Activated T-cell treated with anti-CD3 and anti-CD28 coated beads, Interleukin-2, amount 50 U/mL, for 24 hours (primary cell): ENCODE measurements around the gene LILRB2.
"Not testable (repeated sequence)": the region's sequence is repeated elsewhere in the genome, so short reads cannot be mapped to it uniquely, and the experiment has no call there.

Source experiments
- DNase-seq: peaks from one replicate; pipeline ENCODE4 v3.0.0-alpha.2; 2020
- H3K27ac Mint-ChIP-seq: 2 replicates; pipeline ENCODE4 v1.8.0; 2020; ENCODE audit warnings: mild to moderate bottlenecking, mixed read lengths
- H3K27me3 Mint-ChIP-seq: 2 replicates; pipeline ENCODE4 v1.8.0; 2020; ENCODE audit warnings: mixed read lengths
- H3K36me3 Mint-ChIP-seq: 2 replicates; pipeline ENCODE4 v1.8.0; 2020; ENCODE audit warnings: low read depth, mixed read lengths
- H3K4me1 Mint-ChIP-seq: 2 replicates; pipeline ENCODE4 v1.8.0; 2020; ENCODE audit warnings: low read depth, mixed read lengths
- H3K4me3 Mint-ChIP-seq: 2 replicates; pipeline ENCODE4 v1.8.0; 2020; ENCODE audit warnings: mild to moderate bottlenecking, moderate library complexity, mixed read lengths
- H3K9me3 Mint-ChIP-seq: 2 replicates; pipeline ENCODE4 v1.8.0; 2020; ENCODE audit warnings: mixed read lengths

The LILRB2 gene

DNA sequence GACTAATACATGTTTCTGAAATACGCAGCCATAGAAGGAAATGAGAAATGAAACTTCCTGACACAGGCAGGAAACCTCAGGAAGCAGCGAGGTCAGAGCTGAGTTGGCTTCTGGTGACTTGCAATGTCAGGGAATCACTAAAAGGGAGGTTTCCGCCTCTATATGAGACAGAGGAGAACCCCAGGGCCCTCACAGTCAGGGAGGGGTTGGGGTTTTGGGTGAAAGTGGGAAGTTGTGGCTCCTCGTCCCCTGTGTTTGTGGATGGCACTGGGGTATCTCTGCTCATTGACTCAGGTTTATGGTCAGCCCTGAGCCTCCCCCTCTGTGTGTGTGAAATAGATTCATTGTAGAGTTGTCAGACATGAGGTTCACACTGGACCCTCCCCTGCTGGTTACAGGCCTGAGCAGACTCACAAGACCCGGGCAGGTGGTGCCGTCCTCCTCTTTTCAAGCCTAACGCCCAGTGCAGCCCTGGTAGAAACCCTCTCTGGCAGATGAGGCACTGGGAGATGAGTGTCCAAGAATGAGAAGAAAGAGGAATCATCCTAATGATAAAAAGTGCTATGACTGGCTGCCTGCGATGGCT lies 32.8 kb downstream of the LILRB2 start:
- no peak overlapping the region for H3K4me3 Mint-ChIP-seq
- no peaks in the 10 kb centered on the region for H3K36me3 Mint-ChIP-seq
- H3K27me3 Mint-ChIP-seq = peaks cover 12% of the 10 kb centered on the region
- peaks cover 21% of the 10 kb centered on the region for H3K4me1 Mint-ChIP-seq
- peak overlapping the region; percentile 39 for H3K27ac Mint-ChIP-seq
- peak; percentile 46 for DNase-seq
- H3K9me3 Mint-ChIP-seq = no peaks in the 10 kb centered on the region

DNA sequence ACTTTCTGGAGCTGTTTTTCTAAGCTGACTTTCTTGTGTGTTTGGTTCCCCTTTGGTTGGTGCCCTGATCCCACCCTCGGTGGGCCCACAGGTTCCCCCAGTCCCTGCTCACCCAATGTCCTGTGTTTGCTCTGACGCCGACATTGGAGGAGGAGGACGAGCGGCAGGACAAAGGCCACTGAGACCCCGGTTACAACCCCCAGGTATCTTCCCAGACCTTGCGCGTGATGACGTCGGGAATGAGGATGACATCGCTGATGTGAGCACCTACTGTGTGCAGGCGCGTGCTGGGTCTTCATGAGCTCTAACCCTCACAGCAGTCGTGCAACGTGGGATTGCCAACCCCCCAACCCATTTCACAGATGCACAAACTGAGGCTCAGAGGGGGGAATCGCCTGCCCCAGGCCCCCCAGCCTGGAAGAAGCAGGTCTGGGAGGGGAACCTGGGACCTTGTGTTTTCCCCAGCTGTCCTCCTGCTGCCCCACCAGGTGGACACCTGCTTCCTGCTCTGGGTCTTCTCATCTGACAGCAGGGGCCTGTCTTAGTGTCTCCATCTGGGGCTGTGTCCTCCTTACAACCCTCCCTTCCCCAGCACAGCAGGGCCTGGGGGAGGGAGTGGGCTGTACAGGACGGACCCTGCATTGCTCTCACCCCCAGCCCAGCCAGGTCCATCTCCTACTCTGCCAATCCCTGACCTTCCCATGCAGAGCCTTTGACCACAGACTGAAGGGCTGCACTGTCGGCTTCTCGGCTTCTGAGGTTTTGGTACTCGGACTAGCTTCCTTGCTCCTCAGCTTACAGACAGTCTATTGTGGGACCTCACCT lies 33.6 kb downstream of the LILRB2 start:
- Mint-ChIP-seq H3K27me3 (peaks cover 6% of the 10 kb centered on the region), H3K36me3 (no peaks in the 10 kb centered on the region), H3K4me3 (no peak overlapping the region), H3K4me1 (peaks cover 21% of the 10 kb centered on the region), H3K27ac (no peak overlapping the region), H3K9me3 (no peaks in the 10 kb centered on the region)
- DNase-seq = no peak

- DNase-seq = no peak
- H3K4me1 Mint-ChIP-seq = peaks cover 21% of the 10 kb centered on the region
- H3K36me3 Mint-ChIP-seq = no peaks in the 10 kb centered on the region
- H3K27ac Mint-ChIP-seq = no peak overlapping the region
- no peaks in the 10 kb centered on the region for H3K9me3 Mint-ChIP-seq
- H3K4me3 Mint-ChIP-seq = no peak overlapping the region
- peaks cover 4% of the 10 kb centered on the region for H3K27me3 Mint-ChIP-seq
Observed at GRCh38 chr19:54245936-54246335, 35.0 kb downstream of the LILRB2 start.

GRCh38 chr19:54243809-54244208 lies 37.1 kb downstream of the LILRB2 start:
- not testable (repeated sequence) for H3K36me3 Mint-ChIP-seq, DNase-seq, H3K9me3 Mint-ChIP-seq, H3K27me3 Mint-ChIP-seq, H3K27ac Mint-ChIP-seq, H3K4me3 Mint-ChIP-seq
- H3K4me1 Mint-ChIP-seq = peaks cover 17% of the 10 kb centered on the region

DNA sequence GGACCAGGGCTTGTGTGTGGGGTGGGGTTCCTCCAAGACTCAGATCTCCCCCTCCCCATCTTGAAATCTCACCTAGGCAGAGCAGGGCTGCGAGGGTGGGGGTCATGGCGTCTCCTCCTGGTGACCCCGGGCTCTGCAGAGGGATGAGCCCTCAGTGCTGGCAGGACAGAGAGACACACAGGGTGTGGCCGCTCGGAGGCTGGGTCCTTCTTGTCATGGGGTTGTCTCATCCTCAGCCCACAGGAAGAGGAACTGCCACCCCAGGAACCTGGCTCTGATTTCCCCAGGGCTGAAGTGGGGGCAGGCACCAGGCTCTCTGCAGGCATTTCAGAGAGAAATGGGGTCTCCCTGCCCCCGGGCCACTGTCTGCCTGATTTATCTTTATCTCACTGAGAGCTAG lies 38.3 kb downstream of the LILRB2 start, which contains the start of gene LILRA6:
Gene LILRA6, minus strand, starts transcription at position 145 of the 400 bp plus-strand sequence.
- H3K9me3 Mint-ChIP-seq, H3K4me1 Mint-ChIP-seq, H3K27ac Mint-ChIP-seq, DNase-seq, H3K4me3 Mint-ChIP-seq, H3K36me3 Mint-ChIP-seq, H3K27me3 Mint-ChIP-seq: not testable (repeated sequence)

DNA sequence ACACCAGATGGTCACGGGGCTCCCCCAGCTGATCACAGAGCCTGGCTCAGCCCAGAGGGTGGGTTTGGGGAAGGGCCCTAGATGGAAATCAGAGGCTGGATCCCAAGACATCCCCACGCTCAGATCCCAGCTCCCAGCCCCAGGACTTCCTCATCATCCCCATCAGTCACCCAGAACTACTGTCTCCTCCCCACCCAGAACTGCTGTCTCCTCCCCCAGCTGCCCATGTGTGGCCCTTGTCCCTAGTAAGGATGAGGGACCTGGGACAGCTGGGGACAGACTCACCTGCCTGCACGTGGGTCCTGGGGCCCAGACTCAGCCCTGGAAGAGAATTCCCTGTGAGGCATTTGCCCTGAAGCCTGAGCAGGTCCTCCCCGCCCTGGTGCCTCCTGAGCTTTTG lies 38.7 kb downstream of the LILRB2 start:
- H3K4me1 Mint-ChIP-seq, H3K4me3 Mint-ChIP-seq, H3K36me3 Mint-ChIP-seq, DNase-seq, H3K27me3 Mint-ChIP-seq, H3K9me3 Mint-ChIP-seq, H3K27ac Mint-ChIP-seq: not testable (repeated sequence)

DNA sequence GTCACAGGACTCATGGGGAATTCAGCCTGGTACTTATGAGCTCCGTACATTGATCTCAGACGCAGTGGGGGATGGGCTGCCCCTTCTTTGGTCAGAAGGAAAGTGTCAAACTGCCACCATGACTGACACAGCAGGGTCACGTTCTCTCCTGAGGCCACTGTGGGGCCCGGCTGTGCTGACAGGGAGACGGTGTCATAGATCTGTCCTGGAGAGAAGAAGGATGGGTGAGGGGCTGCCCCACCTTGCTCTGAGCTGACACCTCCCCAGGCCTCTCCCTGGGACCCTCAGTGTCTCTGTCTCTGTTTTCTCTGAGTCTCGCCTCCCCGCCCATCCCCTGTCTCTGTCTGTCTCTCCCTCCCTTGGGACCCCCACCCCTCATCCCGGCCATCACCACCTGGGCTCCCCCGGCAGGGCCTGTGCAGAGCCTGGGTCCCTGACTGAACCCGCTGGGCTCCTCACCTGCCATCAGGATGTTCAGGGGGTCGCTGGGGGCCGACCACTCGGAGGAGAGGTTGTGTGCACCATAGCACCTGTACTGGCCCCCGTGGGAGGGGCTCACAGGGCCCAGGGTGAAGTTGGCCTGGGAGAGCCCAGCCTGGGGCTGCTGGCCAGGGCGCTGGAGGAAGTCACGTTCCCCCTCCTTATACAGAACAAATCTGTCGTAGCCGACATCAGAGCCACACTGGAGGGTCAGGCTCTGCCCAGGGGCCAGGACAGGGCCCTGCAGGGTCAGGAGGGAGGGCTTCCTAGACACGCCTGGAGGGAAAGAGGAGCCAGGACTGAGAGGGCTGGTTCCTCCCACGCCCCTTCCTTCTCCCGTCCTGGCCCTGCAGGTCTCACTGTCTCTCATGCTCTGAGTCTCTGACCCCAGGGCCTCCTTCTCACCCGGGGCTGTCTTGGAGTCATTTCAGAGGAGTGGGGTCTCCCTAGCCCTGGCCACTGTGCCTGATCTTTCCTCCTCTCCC lies 40.3 kb downstream of the LILRB2 start:
- DNase-seq, H3K4me1 Mint-ChIP-seq, H3K9me3 Mint-ChIP-seq, H3K36me3 Mint-ChIP-seq, H3K27ac Mint-ChIP-seq, H3K4me3 Mint-ChIP-seq: not testable (repeated sequence)
- H3K27me3 Mint-ChIP-seq = peaks cover 11% of the 10 kb centered on the region

DNA sequence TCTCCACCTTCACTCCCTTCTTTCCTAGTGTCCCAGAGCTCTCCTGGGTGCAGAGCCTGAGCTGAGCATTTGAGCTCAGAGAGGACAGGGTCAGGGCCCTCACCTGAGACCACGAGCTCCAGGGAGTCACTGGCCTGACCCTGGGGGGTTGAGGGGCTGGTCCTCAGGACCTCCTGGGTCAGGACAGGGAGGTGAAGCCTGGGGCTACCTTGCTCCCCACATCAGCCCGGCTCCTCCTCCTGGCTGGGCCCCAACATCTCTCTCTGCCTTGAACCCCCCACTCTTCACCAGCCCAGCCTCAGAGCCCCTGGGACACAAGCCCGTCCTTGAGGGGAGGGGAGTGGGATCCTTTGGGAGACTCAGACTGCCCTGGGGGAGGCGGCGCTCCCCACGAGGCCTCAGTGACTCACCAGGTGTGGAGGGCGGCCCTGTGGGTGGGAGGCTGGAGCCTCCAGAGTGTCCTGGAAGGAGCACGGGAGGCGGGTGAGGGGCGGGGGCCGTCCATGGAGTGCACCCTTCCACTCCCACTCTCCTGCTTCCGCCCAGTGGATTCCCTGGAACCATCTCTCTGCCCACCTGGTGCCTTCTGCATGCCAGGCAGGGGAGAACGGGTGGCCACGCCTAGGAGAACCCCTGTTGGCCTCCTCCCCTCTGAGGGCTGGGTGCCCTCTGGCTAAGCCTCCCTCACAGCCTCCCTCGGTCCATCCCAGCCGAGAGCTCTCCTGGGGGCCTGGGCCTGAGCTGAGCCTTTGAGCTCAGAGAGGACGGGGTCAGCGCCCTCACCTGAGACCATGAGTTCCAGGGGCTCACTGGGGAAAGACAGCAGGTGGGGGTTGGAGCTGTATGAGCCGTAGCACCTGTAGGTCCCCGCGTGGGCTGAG lies 41.2 kb downstream of the LILRB2 start:
- not testable (repeated sequence) for H3K27ac Mint-ChIP-seq, DNase-seq, H3K4me1 Mint-ChIP-seq, H3K4me3 Mint-ChIP-seq, H3K9me3 Mint-ChIP-seq, H3K36me3 Mint-ChIP-seq
- peaks cover 17% of the 10 kb centered on the region for H3K27me3 Mint-ChIP-seq

DNA sequence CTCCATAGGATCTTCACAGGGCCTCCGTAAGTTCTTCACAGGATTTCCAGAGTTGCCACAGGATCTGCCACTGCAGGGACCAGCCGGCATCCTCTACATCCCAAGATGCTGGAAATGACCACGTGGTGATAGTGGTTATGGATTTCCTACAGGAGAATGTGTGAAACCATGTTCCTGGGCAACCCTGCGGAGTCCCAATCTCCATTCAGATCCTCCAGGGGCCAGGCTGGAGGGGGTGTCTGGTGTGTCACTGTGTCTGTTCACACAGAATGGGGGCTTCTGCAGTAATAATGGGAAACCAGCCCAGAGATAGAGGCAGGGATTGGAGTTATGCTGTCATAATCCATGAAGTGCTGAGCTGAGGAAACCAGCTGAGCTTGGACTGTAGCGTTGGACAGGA lies 47.0 kb downstream of the LILRB2 start:
- peaks cover 46% of the 10 kb centered on the region for H3K27me3 Mint-ChIP-seq
- H3K4me1 Mint-ChIP-seq = peaks cover 6% of the 10 kb centered on the region
- no peaks in the 10 kb centered on the region for H3K9me3 Mint-ChIP-seq
- no peaks in the 10 kb centered on the region for H3K36me3 Mint-ChIP-seq
- DNase-seq = no peak
- H3K4me3 Mint-ChIP-seq = no peak overlapping the region
- no peak overlapping the region for H3K27ac Mint-ChIP-seq

GRCh38 chr19:54231077-54231931 lies 49.6 kb downstream of the LILRB2 start:
- DNase-seq = peak; percentile 91
- no peaks in the 10 kb centered on the region for H3K9me3 Mint-ChIP-seq
- H3K4me1 Mint-ChIP-seq = peaks cover 6% of the 10 kb centered on the region
- H3K4me3 Mint-ChIP-seq = no peak overlapping the region
- peaks cover 43% of the 10 kb centered on the region for H3K27me3 Mint-ChIP-seq
- H3K36me3 Mint-ChIP-seq = no peaks in the 10 kb centered on the region
- H3K27ac Mint-ChIP-seq = no peak overlapping the region

DNA sequence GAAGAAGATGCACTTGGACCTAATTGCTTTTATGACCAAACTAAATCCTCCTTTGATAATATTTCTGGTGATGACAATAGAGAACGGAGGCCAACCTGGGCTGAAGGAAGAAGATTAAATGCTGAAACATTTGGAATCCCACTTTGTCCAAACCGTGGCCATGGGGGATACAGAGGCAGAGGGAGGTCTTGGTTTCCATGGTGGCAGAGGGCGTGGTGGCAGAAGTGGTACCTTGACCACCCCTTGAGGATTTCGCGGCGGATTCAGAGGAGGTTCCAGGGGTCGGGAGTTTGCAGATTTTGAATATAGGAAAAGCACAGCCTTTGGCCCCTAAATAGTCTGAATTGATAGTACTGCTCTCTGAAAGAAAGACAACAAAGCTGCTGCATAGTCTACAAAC lies 50.9 kb downstream of the LILRB2 start:
- Mint-ChIP-seq H3K4me1 (peaks cover 6% of the 10 kb centered on the region), H3K36me3 (no peaks in the 10 kb centered on the region), H3K9me3 (no peaks in the 10 kb centered on the region), H3K27me3 (peaks cover 36% of the 10 kb centered on the region), H3K27ac (no peak overlapping the region), H3K4me3 (no peak overlapping the region)
- no peak for DNase-seq

DNA sequence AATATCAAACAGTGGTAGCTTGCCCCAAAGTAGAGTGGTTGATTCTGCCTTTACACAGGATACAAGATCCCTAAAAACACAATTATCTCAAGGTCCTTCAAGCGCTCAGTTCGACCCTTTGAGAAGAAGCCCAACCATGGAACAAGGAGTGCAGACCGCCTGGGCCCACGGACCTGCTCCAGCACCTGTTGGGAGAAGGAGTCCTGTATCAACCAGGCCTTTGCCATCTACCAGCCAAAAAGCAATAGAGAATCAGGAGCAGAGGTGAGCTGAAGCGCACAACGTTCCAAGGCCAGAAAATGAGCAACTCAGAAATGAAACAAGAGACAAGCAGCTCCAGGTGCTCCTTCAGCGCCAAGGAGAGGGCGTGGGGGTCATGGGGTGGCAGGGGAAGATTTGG lies 51.8 kb downstream of the LILRB2 start:
- H3K4me3 Mint-ChIP-seq = no peak overlapping the region
- H3K36me3 Mint-ChIP-seq = no peaks in the 10 kb centered on the region
- no peak for DNase-seq
- H3K27me3 Mint-ChIP-seq = peaks cover 27% of the 10 kb centered on the region
- H3K9me3 Mint-ChIP-seq = no peaks in the 10 kb centered on the region
- no peak overlapping the region for H3K27ac Mint-ChIP-seq
- peaks cover 6% of the 10 kb centered on the region for H3K4me1 Mint-ChIP-seq

- not testable (repeated sequence) for H3K4me1 Mint-ChIP-seq, H3K4me3 Mint-ChIP-seq, DNase-seq, H3K27ac Mint-ChIP-seq, H3K9me3 Mint-ChIP-seq, H3K36me3 Mint-ChIP-seq
- peaks cover 21% of the 10 kb centered on the region for H3K27me3 Mint-ChIP-seq
Observed at GRCh38 chr19:54224619-54225018, 56.3 kb downstream of the LILRB2 start.
